ENCODE measurements around the gene CCAR1.
"Not testable (repeated sequence)": the region's sequence is repeated elsewhere in the genome, so short reads cannot be mapped to it uniquely, and the experiment has no call there.

The CCAR1 gene

GRCh38 chr10:68720793-68721672 lies at the start of gene CCAR1:
Gene CCAR1 (plus strand): TSS chr10:68721239. CDS start chr10:68722505, 1,266 bp downstream.
- peak within 1 kb of the TSS; percentile 85 for H3K4me3 ChIP-seq (ENCODE audit: low read length)
- DNase-seq (ENCODE audit: low read depth), result peak; percentile 98
- TF ChIP-seq CTCF (IDR thresholded peaks at IDR 0.05; ENCODE audit: insufficient read depth, low read depth, low read length, missing control alignments), result no peak

GRCh38 chr10:68684413-68684812 lies 36.6 kb upstream of the CCAR1 start:
- no peak for TF ChIP-seq CTCF (IDR thresholded peaks at IDR 0.05; ENCODE audit: insufficient read depth, low read depth, low read length, missing control alignments)
- no peak for DNase-seq (ENCODE audit: low read depth)
- H3K4me3 ChIP-seq (ENCODE audit: low read length), result no peak overlapping the region

- TF ChIP-seq CTCF (IDR thresholded peaks at IDR 0.05; ENCODE audit: insufficient read depth, low read depth, low read length, missing control alignments), result no peak
- H3K4me3 ChIP-seq (ENCODE audit: low read length), result no peak overlapping the region
- no peak for DNase-seq (ENCODE audit: low read depth)
Measured at GRCh38 chr10:68696018-68696417, 25.0 kb upstream of the CCAR1 start.

GRCh38 chr10:68697106-68697505 lies 23.9 kb upstream of the CCAR1 start:
- no peak for DNase-seq (ENCODE audit: low read depth)
- TF ChIP-seq CTCF (IDR thresholded peaks at IDR 0.05; ENCODE audit: insufficient read depth, low read depth, low read length, missing control alignments), result no peak
- H3K4me3 ChIP-seq (ENCODE audit: low read length), result no peak overlapping the region

GRCh38 chr10:68700197-68700596 lies 20.8 kb upstream of the CCAR1 start:
- no peak for DNase-seq (ENCODE audit: low read depth)
- no peak for TF ChIP-seq CTCF (IDR thresholded peaks at IDR 0.05; ENCODE audit: insufficient read depth, low read depth, low read length, missing control alignments)

GRCh38 chr10:68705548-68705947 lies 15.5 kb upstream of the CCAR1 start:
- no peak overlapping the region for H3K4me3 ChIP-seq (ENCODE audit: low read length)
- TF ChIP-seq CTCF (IDR thresholded peaks at IDR 0.05; ENCODE audit: insufficient read depth, low read depth, low read length, missing control alignments), result no peak
- no peak for DNase-seq (ENCODE audit: low read depth)

More at GRCh38 chr10:68700197-68700596, 20.8 kb upstream of the CCAR1 start:
- no peak overlapping the region for H3K4me3 ChIP-seq (ENCODE audit: low read length)

- DNase-seq (ENCODE audit: low read depth); H3K4me3 ChIP-seq (ENCODE audit: low read length): not testable (repeated sequence)
Measured at GRCh38 chr10:68708987-68709386, 12.1 kb upstream of the CCAR1 start.

GRCh38 chr10:68713065-68713464 lies 8.0 kb upstream of the CCAR1 start:
- not testable (repeated sequence) for DNase-seq (ENCODE audit: low read depth); H3K4me3 ChIP-seq (ENCODE audit: low read length)

All from epithelial cell of esophagus (primary cell).